ENCODE results near the gene DUSP11. TPM values are rescaled to one million over a fixed set of nuclear protein-coding genes. Genes with fewer than 3 reads are reported as not detected.

Gene DUSP11
- total and polyA plus RNA-seq, 9 of the 15 experiments (the other 6 are each of a cell fraction or from before 2014, with no cell fraction given): 20.7 to 79.8 (median 29.3) TPM

GRCh38 chr2:73828389-73828817, 48.5 kb upstream of the DUSP11 start:
- ChIA-PET POLR2A (interaction anchor here (0.7 to 1.3 kb wide), 11 partner anchors 11 to 371 kb away, joined by 3 to 7 read pairs (median 3); no protein-coding TSS in a partner anchor), CTCF (ENCODE audit: low intra/inter-chr PET ratio) (interaction anchor here (0.6 to 1.1 kb wide), 2 partner anchors 118 to 496 kb away, joined by 3 read pairs; no protein-coding TSS in a partner anchor)
- Histone ChIP-seq H3K4me1 (replicated peaks in 1 of 2; ENCODE audit: control insufficient read depth in 2 of 2, insufficient read depth in 2 of 2, low read length in 2 of 2) (peaks cover 7 to 13% of the 10 kb centered on the region in 2 experiments; a peak in 4 of 5 replicates), H3K27ac (ENCODE audit: extremely low read depth, low read depth, low read length) (peak overlapping the region; percentile 54), H3K27me3 (ENCODE audit: control insufficient read depth in 2 of 2, insufficient read depth in 2 of 2, low read length in 2 of 2) (no peaks in the 10 kb centered on the region), H3K9me3 (replicated peaks; ENCODE audit: control insufficient read depth, insufficient read depth, low read depth, low read length) (no peaks in the 10 kb centered on the region), H3K9me1 (ENCODE audit: control insufficient read depth, insufficient read depth, low read length) (no peaks in the 10 kb centered on the region), H3K4me3 (peak overlapping the region; percentile 62), H3K9ac (ENCODE audit: insufficient read depth in 1 of 2, low read depth in 2 of 2, low read length in 2 of 2) (peak overlapping the region in 1 of 2 experiments; percentile 93; a peak in 3 of 4 replicates), H2AFZ (ENCODE audit: low read depth, low read length) (peak overlapping the region; percentile 98), H3K36me3 (ENCODE audit: control insufficient read depth, insufficient read depth, low read length) (peaks cover 27% of the 10 kb centered on the region; the same call in 2 of the 3 replicates), H3K4me2 (ENCODE audit: insufficient read depth, low read length) (peak overlapping the region; percentile 93), H3K79me2 (ENCODE audit: control insufficient read depth, insufficient read depth, low read length) (peaks cover 22% of the 10 kb centered on the region), H4K20me1 (replicated peaks; ENCODE audit: control insufficient read depth, insufficient read depth, low read length) (no peaks in the 10 kb centered on the region)
- DNase-seq (ENCODE audit: extremely low read depth in 1 of 4, low spot score in 3 of 4) (no peak), FAIRE-seq (no peak), ATAC-seq (no peak)
- no peak for TF ChIP-seq SRSF7 (optimal IDR thresholded peaks at IDR 0.05; ENCODE audit: low read depth, low read length)
- TF ChIP-seq MNT (conservative IDR thresholded peaks at IDR 0.05): 0 out of 4 replicates have a peak, but pooled peaks of 1 of the 2 experiments have one; percentile 13
- TF ChIP-seq ZNF586 (CRISPR knock-in tag; conservative IDR thresholded peaks at IDR 0.05): no peak
- TF ChIP-seq SIX5 (IDR thresholded peaks at IDR 0.05; ENCODE audit: borderline replicate concordance in 1 of 2, insufficient read depth in 1 of 2, low read depth in 1 of 2, low read length in 2 of 2): peak; percentile 39 to 48; a peak in 2 of 4 replicates
- no peak for TF ChIP-seq NCOA1 (IDR thresholded peaks at IDR 0.05; ENCODE audit: low read depth)
- TF ChIP-seq POLR2G (IDR thresholded peaks at IDR 0.05; ENCODE audit: low read depth, low read length): no peak
- TF ChIP-seq CEBPG (CRISPR knock-in tag; IDR thresholded peaks at IDR 0.05): no peak
- TF ChIP-seq CEBPG (tag; conservative IDR thresholded peaks at IDR 0.05 in 1 of 2, IDR thresholded peaks at IDR 0.05 in 1 of 2): peak; percentile 71 to 73
- no peak for TF ChIP-seq SREBF2 (CRISPR knock-in tag; IDR thresholded peaks at IDR 0.05)
- TF ChIP-seq CBX3 (IDR thresholded peaks at IDR 0.05; ENCODE audit: borderline replicate concordance in 1 of 2, low read length in 2 of 2): 0 out of 3 replicates have a peak, but pooled peaks of 1 of the 2 experiments have one; percentile 51
- TF ChIP-seq ELF1 (tag; IDR thresholded peaks at IDR 0.05): peak; percentile 90; the same call in 1 of the 2 replicates
- peak; percentile 39; the same call in 1 of the 2 replicates for TF ChIP-seq NR2C1 (IDR thresholded peaks at IDR 0.05)
- no peak for TF ChIP-seq NR2C1 (tag; IDR thresholded peaks at IDR 0.05)
- 0 out of 2 replicates have a peak, but pooled peaks have one; percentile 25 for TF ChIP-seq KAT8 (IDR thresholded peaks at IDR 0.05; ENCODE audit: low read depth)
- TF ChIP-seq FOXK2 (conservative IDR thresholded peaks at IDR 0.05 in 1 of 2, IDR thresholded peaks at IDR 0.05 in 1 of 2; ENCODE audit: low read depth in 2 of 2): peak in 1 of 2 experiments; percentile 28; a peak in 1 of 4 replicates
- TF ChIP-seq ARNT (IDR thresholded peaks at IDR 0.05): 0 out of 4 replicates have a peak, but pooled peaks of 1 of the 2 experiments have one; percentile 29
- TF ChIP-seq SNAPC5 (CRISPR knock-in tag; IDR thresholded peaks at IDR 0.05): no peak
- TF ChIP-seq ERF (CRISPR knock-in tag; IDR thresholded peaks at IDR 0.05): no peak
- TSS peak; percentile 85 for BruUV-seq (replicated peaks)
- 28% methylated on average over 4 of the region's 4 CpGs for WGBS (ENCODE audit: insufficient coverage, low coverage, missing lambda C conversion rate)
- in situ Hi-C loops (cut with MboI): no loop called here
- intact Hi-C loops (cut with micrococcal nuclease): loop anchor here (10.0 kb wide), 7 partner anchors 154 to 566 kb away; partner anchors contain the start of genes BOLA3 and TET3
